Glutamatergic neuron (in vitro differentiated cells): ENCODE measurements around the gene KIF13A. TPM values are rescaled to one million over a fixed set of nuclear protein-coding genes. Genes with fewer than 3 reads are reported as not detected.

Experiments
- DNase-seq: peaks from one replicate; pipeline ENCODE4 v3.0.0; 2022
- H3K27ac Mint-ChIP-seq: one replicate; pipeline ENCODE4 v1.8.0; 2020; ENCODE audit warnings: mild to moderate bottlenecking, mixed read lengths, inconsistent platforms; ENCODE audit not compliant: unreplicated experiment
- H3K27me3 Mint-ChIP-seq: one replicate; pipeline ENCODE4 v1.8.0; 2020; ENCODE audit warnings: mild to moderate bottlenecking, moderate library complexity, mixed read lengths, inconsistent platforms; ENCODE audit not compliant: unreplicated experiment
- H3K36me3 Mint-ChIP-seq: one replicate; pipeline ENCODE4 v1.8.0; 2020; ENCODE audit warnings: mild to moderate bottlenecking, mixed read lengths, inconsistent platforms; ENCODE audit not compliant: unreplicated experiment
- H3K4me1 Mint-ChIP-seq: one replicate; pipeline ENCODE4 v1.8.0; 2020; ENCODE audit warnings: mild to moderate bottlenecking, low read depth, mixed read lengths, inconsistent platforms; ENCODE audit not compliant: unreplicated experiment
- H3K4me3 Mint-ChIP-seq: one replicate; pipeline ENCODE4 v1.8.0; 2020; ENCODE audit warnings: mild to moderate bottlenecking, mixed read lengths, inconsistent platforms; ENCODE audit not compliant: unreplicated experiment
- H3K9me3 Mint-ChIP-seq: one replicate; pipeline ENCODE4 v1.8.0; 2020; ENCODE audit warnings: mild to moderate bottlenecking, moderate library complexity, mixed read lengths, inconsistent platforms; ENCODE audit not compliant: unreplicated experiment
- total RNA-seq: library from RNA; stranded (reverse); fragmentation: NEBNext Ultra II Directional; extraction: Animal tissue kit (Norgen Biotek cat#: 25700); gene quantifications from one replicate; pipeline ENCODE4 v1.2.1, GENCODE V29; 2021; ENCODE audit not compliant: unreplicated experiment
- TF ChIP-seq, protein P1 (sequence below): fragments of 200-600 bp; sonication (generic); IDR thresholded peaks from one replicate; pipeline ENCODE4 v1.5.0; 2021; ENCODE audit not compliant: partially characterized antibody, unreplicated experiment

KIF13A gene
- total RNA-seq, 1 donor from 2014 or later: 26.7 TPM

DNA sequence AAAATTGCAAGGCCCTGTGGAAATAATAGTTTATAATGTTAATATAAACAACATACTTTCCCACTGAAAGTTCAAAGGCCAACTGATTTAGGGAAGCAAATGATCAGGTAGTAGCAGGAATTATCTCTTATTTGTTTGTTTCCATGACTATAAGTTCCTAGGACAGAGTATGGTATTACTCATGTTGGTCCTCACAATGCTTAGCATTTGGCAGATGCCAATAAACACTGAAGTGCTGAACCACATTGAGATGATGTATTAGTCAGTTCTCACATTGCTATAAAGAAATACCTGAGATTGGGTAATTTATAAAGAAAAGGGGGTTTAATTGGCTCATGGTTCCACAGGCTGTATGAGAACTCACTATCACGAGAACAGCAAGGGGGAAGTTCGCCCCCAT lies 151.1 kb downstream of the KIF13A start:
- no peak overlapping the region for H3K4me3 Mint-ChIP-seq
- H3K4me1 Mint-ChIP-seq: peaks cover 6% of the 10 kb centered on the region
- H3K9me3 Mint-ChIP-seq: no peaks in the 10 kb centered on the region
- no peak overlapping the region for H3K27ac Mint-ChIP-seq
- DNase-seq: no peak
- no peaks in the 10 kb centered on the region for H3K36me3 Mint-ChIP-seq
- no peaks in the 10 kb centered on the region for H3K27me3 Mint-ChIP-seq
- TF ChIP-seq, protein P1, sequence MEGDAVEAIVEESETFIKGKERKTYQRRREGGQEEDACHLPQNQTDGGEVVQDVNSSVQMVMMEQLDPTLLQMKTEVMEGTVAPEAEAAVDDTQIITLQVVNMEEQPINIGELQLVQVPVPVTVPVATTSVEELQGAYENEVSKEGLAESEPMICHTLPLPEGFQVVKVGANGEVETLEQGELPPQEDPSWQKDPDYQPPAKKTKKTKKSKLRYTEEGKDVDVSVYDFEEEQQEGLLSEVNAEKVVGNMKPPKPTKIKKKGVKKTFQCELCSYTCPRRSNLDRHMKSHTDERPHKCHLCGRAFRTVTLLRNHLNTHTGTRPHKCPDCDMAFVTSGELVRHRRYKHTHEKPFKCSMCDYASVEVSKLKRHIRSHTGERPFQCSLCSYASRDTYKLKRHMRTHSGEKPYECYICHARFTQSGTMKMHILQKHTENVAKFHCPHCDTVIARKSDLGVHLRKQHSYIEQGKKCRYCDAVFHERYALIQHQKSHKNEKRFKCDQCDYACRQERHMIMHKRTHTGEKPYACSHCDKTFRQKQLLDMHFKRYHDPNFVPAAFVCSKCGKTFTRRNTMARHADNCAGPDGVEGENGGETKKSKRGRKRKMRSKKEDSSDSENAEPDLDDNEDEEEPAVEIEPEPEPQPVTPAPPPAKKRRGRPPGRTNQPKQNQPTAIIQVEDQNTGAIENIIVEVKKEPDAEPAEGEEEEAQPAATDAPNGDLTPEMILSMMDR: no peak

DNA sequence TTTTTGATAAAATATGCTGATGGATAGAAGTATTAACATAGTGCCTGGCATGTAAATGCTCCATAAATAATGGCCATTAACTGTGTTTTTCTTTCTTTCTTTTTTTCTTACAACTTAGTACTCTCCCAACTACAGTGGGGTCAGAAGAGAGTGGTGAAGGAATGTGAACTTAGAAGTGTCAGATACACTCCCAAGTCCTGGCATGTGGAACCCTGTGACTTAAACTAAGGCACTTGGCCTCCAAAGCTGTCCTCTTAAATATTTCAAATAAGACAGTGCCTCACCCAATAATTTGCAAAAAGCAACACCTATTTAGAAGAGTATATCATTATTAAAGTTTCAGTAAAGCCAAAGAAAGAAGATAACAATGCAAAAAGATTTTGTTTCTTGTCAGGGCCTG lies 151.7 kb downstream of the KIF13A start:
- Mint-ChIP-seq H3K4me3 (no peak overlapping the region), H3K27ac (no peak overlapping the region), H3K27me3 (no peaks in the 10 kb centered on the region), H3K4me1 (peaks cover 6% of the 10 kb centered on the region), H3K36me3 (no peaks in the 10 kb centered on the region), H3K9me3 (no peaks in the 10 kb centered on the region)
- TF ChIP-seq, protein P1: no peak
- no peak for DNase-seq

DNA sequence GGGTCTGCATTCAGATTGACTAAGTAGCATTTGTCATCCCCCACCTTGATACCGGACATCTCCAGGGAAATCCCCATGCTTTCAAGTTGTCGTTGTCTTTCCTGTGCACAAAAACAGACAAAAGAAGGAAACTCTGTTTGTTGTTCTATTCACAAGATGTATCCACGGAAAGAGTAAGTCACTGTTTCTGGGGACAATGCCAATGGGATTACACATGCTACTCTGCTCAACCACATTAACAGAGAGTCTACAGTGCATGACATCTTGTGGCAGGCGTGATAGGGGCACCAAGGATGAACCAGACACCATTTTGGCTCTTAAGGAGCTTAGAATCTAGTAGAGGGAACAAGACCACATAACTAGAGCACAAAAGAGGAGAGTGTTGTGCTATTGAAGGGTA lies 156.3 kb downstream of the KIF13A start:
- Mint-ChIP-seq H3K36me3 (no peaks in the 10 kb centered on the region), H3K27me3 (no peaks in the 10 kb centered on the region), H3K9me3 (no peaks in the 10 kb centered on the region), H3K4me3 (no peak overlapping the region), H3K27ac (no peak overlapping the region), H3K4me1 (no peaks in the 10 kb centered on the region)
- TF ChIP-seq, protein P1: no peak
- DNase-seq: no peak

DNA sequence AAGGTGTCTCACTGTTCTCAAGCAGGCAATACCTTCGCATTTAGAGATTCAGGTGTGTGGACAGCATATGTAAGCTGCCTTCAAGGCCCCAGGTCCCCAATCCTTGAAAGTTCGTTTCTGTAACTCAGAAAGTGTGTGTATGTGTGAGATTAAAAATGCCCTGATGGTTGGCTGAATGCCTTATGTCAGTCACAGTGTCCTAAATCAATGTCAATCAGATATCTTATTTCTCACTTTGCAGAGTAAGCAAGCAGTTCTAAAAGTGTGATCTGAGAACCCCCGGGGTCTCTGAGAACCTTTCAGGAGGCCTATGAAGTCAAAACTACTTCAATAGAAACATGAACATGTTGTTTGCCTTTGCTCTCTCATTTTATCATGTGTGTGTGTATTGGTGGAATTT lies 157.5 kb downstream of the KIF13A start:
- H3K4me3 Mint-ChIP-seq: no peak overlapping the region
- no peaks in the 10 kb centered on the region for H3K4me1 Mint-ChIP-seq
- no peak overlapping the region for H3K27ac Mint-ChIP-seq
- no peaks in the 10 kb centered on the region for H3K9me3 Mint-ChIP-seq
- no peaks in the 10 kb centered on the region for H3K36me3 Mint-ChIP-seq
- DNase-seq: no peak
- TF ChIP-seq, protein P1: no peak
- H3K27me3 Mint-ChIP-seq: no peaks in the 10 kb centered on the region

DNA sequence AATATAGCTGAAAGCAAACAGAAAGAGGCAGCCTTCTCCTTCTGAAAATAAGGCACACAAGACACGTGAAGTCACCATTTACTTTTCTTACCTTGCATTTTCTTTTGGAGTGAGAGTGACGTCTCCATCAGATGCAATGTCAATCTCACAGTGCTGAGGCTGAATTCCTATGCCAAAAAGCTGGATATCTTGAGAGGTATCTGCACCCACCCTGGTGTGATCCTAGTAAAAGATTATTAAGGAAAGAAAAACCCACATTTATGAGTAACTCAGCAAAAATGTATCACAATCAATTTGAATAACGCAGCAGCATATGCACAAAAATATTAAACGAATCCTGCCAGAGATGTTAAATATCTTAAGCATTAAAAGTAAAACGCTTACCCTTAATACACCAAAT lies 159.3 kb downstream of the KIF13A start:
- no peaks in the 10 kb centered on the region for H3K9me3 Mint-ChIP-seq
- DNase-seq: no peak
- no peak overlapping the region for H3K27ac Mint-ChIP-seq
- H3K27me3 Mint-ChIP-seq: no peaks in the 10 kb centered on the region
- no peaks in the 10 kb centered on the region for H3K36me3 Mint-ChIP-seq
- H3K4me1 Mint-ChIP-seq: no peaks in the 10 kb centered on the region
- TF ChIP-seq, protein P1: no peak
- no peak overlapping the region for H3K4me3 Mint-ChIP-seq
